Measurements from ENCODE around the gene CCDC134. TPM values are rescaled to one million over a fixed set of nuclear protein-coding genes. Genes with fewer than 3 reads are reported as not detected.

The CCDC134 gene
- total and polyA plus RNA-seq, 7 donors: 2.2 to 7.8 (median 4.9) TPM

- H3K27ac ChIP-seq: no peak overlapping the region
- DNase-seq: no peak
- no peaks in the 10 kb centered on the region for H3K36me3 ChIP-seq (ENCODE audit: insufficient read depth in 1 of 2, low read depth in 1 of 2)
- no peak overlapping the region for H3K4me3 ChIP-seq
- H3K4me1 ChIP-seq: no peaks in the 10 kb centered on the region
- intact Hi-C loops (cut with DNase I): no loop called here
- no peak for ATAC-seq
- WGBS, 3 donors: 86 to 91% (median 91%) methylated on average over 3 of the region's 3 CpGs
- no peaks in the 10 kb centered on the region for H3K27me3 ChIP-seq (ENCODE audit: insufficient read depth in 3 of 3, low read length in 2 of 3)
- H3K9me3 ChIP-seq: no peaks in the 10 kb centered on the region
- TF ChIP-seq, protein P1, sequence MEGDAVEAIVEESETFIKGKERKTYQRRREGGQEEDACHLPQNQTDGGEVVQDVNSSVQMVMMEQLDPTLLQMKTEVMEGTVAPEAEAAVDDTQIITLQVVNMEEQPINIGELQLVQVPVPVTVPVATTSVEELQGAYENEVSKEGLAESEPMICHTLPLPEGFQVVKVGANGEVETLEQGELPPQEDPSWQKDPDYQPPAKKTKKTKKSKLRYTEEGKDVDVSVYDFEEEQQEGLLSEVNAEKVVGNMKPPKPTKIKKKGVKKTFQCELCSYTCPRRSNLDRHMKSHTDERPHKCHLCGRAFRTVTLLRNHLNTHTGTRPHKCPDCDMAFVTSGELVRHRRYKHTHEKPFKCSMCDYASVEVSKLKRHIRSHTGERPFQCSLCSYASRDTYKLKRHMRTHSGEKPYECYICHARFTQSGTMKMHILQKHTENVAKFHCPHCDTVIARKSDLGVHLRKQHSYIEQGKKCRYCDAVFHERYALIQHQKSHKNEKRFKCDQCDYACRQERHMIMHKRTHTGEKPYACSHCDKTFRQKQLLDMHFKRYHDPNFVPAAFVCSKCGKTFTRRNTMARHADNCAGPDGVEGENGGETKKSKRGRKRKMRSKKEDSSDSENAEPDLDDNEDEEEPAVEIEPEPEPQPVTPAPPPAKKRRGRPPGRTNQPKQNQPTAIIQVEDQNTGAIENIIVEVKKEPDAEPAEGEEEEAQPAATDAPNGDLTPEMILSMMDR (IDR thresholded peaks at IDR 0.05): no peak
These were observed 24.1 kb upstream of the CCDC134 start for GRCh38 chr22:41776381-41776780.

GRCh38 chr22:41777749-41778425 is 22.6 kb upstream of the CCDC134 start:
- no peaks in the 10 kb centered on the region for H3K9me3 ChIP-seq
- TF ChIP-seq, protein P1 (IDR thresholded peaks at IDR 0.05): no peak
- intact Hi-C loops (cut with DNase I): no loop called here
- no peaks in the 10 kb centered on the region for H3K36me3 ChIP-seq (ENCODE audit: insufficient read depth in 1 of 2, low read depth in 1 of 2)
- no peaks in the 10 kb centered on the region for H3K4me1 ChIP-seq
- ATAC-seq (no peak), DNase-seq (no peak)
- no peak overlapping the region for H3K4me3 ChIP-seq
- no peaks in the 10 kb centered on the region for H3K27me3 ChIP-seq (ENCODE audit: insufficient read depth in 3 of 3, low read length in 2 of 3)
- H3K27ac ChIP-seq: no peak overlapping the region
- WGBS, 3 donors: 86 to 89% (median 86%) methylated on average over 2 of the region's 2 CpGs

- intact Hi-C loops (cut with DNase I): no loop called here
- no peaks in the 10 kb centered on the region for H3K27me3 ChIP-seq (ENCODE audit: insufficient read depth in 3 of 3, low read length in 2 of 3)
- H3K9me3 ChIP-seq: no peaks in the 10 kb centered on the region
- no peaks in the 10 kb centered on the region for H3K4me1 ChIP-seq
- no peak overlapping the region for H3K27ac ChIP-seq
- TF ChIP-seq, protein P1 (IDR thresholded peaks at IDR 0.05): no peak
- 54 to 73% (median 62%) methylated on average over 3 of the region's 3 CpGs for WGBS, 3 donors
- H3K4me3 ChIP-seq: no peak overlapping the region
- H3K36me3 ChIP-seq (ENCODE audit: insufficient read depth in 1 of 2, low read depth in 1 of 2): no peaks in the 10 kb centered on the region
- ATAC-seq (no peak), DNase-seq (no peak)
These were observed 20.5 kb upstream of the CCDC134 start for GRCh38 chr22:41779929-41780505.

DNA sequence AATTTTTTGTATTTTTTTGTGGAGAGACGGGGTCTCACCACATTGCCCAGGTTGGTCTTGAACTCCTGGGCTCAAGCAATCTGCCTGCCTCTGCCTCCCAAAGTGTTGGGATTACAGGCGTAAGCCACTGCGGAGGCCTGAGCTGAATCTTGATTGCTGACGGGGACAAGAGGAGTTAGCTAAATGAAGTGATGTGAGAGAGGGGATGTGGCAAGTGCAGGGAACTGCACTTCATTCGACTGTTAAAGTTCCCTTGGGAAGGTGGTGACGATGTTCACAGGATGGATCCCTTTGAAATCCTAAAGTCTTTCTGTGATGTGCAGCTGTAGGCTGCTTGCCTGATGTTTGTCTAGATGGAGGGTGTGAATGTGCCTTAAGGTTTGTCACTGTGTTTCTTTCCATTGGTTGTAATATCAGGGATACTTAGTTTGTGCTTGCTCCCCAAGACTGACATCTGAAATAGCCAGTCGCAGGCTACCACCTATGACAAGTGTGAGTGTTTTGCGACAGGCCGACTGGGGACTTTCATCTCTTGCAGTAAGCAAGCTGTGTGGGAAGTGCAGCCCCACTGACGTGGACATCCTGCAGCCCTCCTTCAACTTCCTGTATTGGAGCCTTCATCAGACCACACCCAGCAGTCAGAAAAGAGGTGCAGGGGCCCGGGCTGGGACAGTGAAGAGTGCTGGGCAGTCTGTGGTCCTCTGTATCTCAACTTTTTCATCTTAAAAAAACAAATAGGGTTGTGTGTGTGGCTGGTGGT is 19.6 kb upstream of the CCDC134 start:
- H3K4me3 ChIP-seq: no peak overlapping the region
- peak; percentile 56 to 80 for DNase-seq
- no peaks in the 10 kb centered on the region for H3K9me3 ChIP-seq
- no peaks in the 10 kb centered on the region for H3K36me3 ChIP-seq (ENCODE audit: insufficient read depth in 1 of 2, low read depth in 1 of 2)
- H3K27ac ChIP-seq: no peak overlapping the region
- TF ChIP-seq, protein P1 (IDR thresholded peaks at IDR 0.05): no peak
- ATAC-seq: peak in 2 of 4 donors; percentile 42 to 51
- no peaks in the 10 kb centered on the region for H3K27me3 ChIP-seq (ENCODE audit: insufficient read depth in 3 of 3, low read length in 2 of 3)
- H3K4me1 ChIP-seq: no peaks in the 10 kb centered on the region
- intact Hi-C loops (cut with DNase I): no loop called here
- 61 to 65% (median 62%) methylated on average over 11 of the region's 11 CpGs for WGBS, 3 donors
